Measurements from ENCODE around the gene NUDT3. TPM values are rescaled to one million over a fixed set of nuclear protein-coding genes. Genes with fewer than 3 reads are reported as not detected.
A peak's percentile ranks its signal among the peaks of the same experiment; 100 is the strongest.

NUDT3 gene
- total RNA-seq, 2 donors from 2014 or later = 36.6 to 53.6 TPM

- DNase-seq (no peak), ATAC-seq (no peak)
- intact Hi-C loops (cut with DNase I) = no loop called here
These were observed 40.0 kb downstream of the NUDT3 start for GRCh38 chr6:34352305-34352937.

DNA sequence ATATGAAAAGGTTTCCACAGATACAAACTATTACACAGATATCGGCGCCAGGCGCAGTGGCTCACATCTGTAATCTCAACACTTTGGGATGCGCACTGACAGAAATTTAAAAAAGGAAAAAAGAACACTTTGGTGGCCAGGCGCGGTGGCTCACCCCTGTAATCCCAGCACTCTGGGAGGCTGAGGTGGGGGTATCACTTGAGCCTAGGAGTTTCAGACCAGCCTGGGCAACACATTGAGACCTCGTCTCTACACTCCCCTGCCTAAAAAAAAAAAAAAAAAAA, 41.6 kb downstream of the NUDT3 start:
- ATAC-seq (peak in 1 of 2 donors; percentile 15), DNase-seq (peak; percentile 46)
- intact Hi-C loops (cut with DNase I) = no loop called here

GRCh38 chr6:34350137-34350933, 42.1 kb downstream of the NUDT3 start:
- DNase-seq = no peak
- peak; percentile 23 to 53 for ATAC-seq
- intact Hi-C loops (cut with DNase I) = no loop called here

- ATAC-seq (no peak), DNase-seq (no peak)
- intact Hi-C loops (cut with DNase I) = no loop called here
These were observed 43.3 kb downstream of the NUDT3 start for GRCh38 chr6:34349211-34349610.

GRCh38 chr6:34347303-34347702, 45.2 kb downstream of the NUDT3 start:
- ATAC-seq (no peak), DNase-seq (no peak)
- intact Hi-C loops (cut with DNase I) = no loop called here

DNA sequence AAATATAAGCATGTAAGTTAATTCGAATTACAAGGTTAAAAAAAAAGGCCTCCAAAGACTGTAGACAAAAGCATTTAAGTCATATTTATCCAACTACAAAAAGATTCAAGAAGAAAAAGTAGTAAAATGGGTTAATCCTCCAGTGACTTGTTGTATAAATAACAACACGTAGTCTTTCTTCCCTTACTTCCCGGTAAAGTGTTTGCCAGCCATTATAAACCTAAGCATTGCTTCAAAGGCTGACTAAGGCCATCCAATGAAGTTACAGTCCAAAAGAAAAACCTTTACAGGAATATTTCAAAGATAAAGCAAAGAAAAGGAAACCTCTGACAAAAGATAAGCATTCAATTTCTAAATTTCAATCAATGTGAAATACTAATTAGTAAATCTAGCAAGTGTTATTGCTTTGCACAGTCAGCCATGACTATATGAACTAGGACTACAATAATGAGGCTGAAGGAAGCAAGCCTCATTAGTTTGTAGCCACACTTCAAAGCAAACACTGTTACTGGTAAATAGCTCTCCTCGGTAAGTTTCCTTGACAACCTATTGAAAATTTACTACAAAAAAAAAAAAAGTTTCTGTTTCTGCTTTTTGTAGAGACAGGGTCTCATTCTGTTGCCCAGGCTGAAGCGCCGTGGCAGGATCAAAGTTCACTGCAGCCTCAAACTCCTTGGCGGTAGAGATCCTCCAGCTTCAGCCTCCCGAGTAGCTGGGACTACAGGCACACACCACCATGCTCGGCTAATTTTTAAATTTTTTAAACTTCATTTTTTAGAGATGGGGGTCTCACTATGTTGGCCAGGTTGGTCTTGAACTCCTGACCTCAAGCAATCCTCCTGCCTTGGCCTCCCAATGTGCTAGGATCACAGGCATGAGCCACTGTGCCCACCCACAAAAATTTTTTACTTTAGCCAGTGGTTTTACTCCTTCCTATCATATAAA, 46.0 kb downstream of the NUDT3 start:
- ATAC-seq = no peak
- intact Hi-C loops (cut with DNase I) = no loop called here

GRCh38 chr6:34343806-34344205, 48.7 kb downstream of the NUDT3 start:
- intact Hi-C loops (cut with DNase I) = loop anchor here in 1 of 2 donors (5.0 kb wide), 1 partner anchor 48 kb away; the partner anchor contains the start of gene NUDT3
- ATAC-seq (no peak), DNase-seq (no peak)

More for the DNA sequence above, 46.0 kb downstream of the NUDT3 start:
- no peak for DNase-seq

DNA sequence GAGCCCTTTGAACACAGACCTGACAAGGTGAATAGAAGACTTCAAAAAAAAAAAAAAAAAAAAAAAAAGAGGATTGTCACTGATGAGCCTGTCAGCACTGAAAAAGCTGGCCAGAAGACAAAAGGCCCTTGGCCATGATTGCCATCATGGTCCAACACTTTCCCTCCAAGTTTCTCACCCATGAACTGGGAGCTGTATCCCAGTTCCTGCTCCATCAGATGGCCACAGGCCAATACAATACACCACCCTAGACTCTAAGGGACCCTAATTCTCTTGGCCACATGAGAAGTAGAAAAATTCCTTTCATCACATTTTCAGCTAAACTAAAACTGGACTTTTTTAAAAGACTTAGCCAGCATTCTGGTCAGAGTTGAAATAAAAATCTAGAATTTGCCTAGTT, 50.2 kb downstream of the NUDT3 start:
- intact Hi-C loops (cut with DNase I) = loop anchor here in 1 of 2 donors (5.0 kb wide), 1 partner anchor 50 kb away; the partner anchor contains the start of gene NUDT3
- DNase-seq (no peak), ATAC-seq (peak in 1 of 2 donors; percentile 30)

DNA sequence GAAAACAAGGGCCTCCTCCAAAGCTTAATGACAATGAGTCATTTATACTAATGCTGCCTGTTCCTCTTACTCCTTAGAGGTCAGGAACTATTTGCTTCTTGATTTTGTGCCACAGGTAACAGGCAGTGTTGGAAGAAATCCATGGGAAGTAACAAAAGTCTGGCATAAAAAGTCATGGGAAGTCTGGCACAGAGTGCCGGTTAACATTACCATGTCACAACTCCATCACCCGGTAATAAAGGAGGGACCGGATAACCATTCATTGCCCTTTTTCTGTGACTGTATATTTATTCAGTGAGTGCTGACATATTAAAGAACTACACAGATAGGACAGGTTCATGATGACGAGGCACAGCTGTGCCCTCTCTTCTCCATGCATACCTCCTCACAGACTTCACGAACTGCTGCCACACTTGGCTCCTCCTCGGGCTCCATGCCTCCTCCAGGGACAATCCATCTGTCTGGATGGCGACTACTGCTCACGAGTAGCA, 50.9 kb downstream of the NUDT3 start:
- ATAC-seq = peak; percentile 48 to 76
- no peak for DNase-seq
- intact Hi-C loops (cut with DNase I) = loop anchor here in 1 of 2 donors (5.0 kb wide), 1 partner anchor 51 kb away; the partner anchor contains the start of gene NUDT3

DNA sequence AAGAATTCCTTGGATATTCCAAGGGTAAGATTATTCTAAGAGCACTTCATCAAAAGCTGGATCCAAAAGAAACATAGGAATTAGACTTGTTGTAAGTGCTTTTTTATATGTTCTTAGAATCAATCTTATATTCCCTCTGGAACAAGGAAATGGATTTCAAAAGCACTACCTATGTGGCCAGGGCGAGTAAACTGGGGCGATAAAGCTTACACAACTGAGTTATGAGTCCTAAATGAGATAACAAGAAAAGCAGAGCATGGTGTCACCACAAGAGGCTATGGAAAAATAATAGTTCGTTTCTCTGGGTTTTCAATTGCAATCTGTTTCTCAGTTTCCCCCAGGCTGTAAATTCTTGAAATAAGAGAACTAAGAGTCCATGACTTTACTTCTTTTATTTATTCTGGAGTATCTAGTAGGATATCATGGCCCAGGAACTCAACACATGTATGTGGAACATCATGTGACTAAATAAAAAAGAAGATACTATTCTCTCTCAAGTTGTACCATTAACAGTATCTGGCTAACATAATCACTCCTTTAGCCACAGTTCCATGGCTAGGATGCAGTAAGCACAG, 51.5 kb downstream of the NUDT3 start:
- intact Hi-C loops (cut with DNase I) = loop anchor here in 1 of 2 donors (5.0 kb wide), 1 partner anchor 51 kb away; the partner anchor contains the start of gene NUDT3
- ATAC-seq = no peak
- no peak for DNase-seq

DNA sequence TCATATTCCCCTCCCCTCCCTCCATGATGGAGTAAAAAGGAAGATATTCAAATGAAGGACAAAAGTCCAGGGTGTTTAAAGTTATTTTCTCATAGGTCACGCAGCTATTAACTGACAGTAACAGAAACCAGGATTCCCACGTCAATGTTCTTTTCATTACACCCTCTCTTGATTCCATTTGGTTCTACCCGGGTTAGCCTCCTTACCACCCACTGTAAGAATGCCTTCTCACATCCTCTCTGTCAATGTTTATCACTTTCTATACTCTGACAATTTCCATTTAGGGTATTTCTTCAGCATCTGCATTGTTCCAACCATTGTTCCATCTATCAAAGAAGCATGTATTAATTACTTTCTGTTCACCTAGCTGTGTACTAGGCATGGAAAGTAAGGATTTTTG, 52.1 kb downstream of the NUDT3 start:
- intact Hi-C loops (cut with DNase I) = loop anchor here in 1 of 2 donors (5.0 kb wide), 1 partner anchor 52 kb away; the partner anchor contains the start of gene NUDT3
- no peak for ATAC-seq
- DNase-seq = no peak

DNA sequence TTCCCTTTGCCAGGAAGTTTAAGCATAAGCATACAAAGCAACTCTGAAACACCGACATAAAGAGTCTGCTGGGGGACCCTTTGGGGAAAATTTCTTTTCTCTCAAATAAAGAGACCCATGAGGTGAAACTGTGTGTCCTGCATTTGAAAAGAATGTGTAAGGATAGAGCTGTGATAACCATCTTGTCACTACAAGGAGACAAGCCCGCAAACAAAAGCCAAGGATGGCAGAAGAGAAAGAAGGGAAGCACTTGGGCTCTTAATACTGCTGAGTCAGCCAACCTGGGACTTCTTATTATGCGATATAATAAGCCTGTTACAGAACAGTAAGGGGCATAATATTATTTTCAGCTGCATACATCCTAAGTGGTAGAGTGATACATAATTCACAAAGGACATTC, 52.5 kb downstream of the NUDT3 start:
- ATAC-seq = no peak
- no peak for DNase-seq
- intact Hi-C loops (cut with DNase I) = loop anchor here in 1 of 2 donors (5.0 kb wide), 1 partner anchor 52 kb away; the partner anchor contains the start of gene NUDT3

GRCh38 chr6:34339432-34339831, 53.0 kb downstream of the NUDT3 start:
- intact Hi-C loops (cut with DNase I) = no loop called here
- DNase-seq (no peak), ATAC-seq (no peak)

DNA sequence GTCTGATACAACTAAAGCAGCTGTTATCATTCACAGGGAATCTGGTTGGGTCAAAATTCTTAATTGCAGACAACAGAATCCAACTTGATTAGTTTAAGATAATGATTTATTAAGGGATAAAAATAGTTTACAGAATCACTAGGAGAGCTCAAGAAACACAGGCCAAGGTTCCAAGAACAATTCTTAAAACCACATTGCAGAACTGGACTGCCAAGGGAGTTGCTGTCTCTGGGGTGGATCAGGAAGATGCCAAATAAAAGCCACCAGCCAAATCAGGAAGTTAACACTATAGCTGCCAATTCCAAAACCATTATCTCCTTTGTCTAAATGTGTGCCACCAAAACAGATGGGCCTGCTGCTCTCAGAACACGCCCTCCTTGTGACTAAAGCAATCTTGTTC, 53.7 kb downstream of the NUDT3 start:
- DNase-seq (no peak), ATAC-seq (no peak)
- intact Hi-C loops (cut with DNase I) = no loop called here

DNA sequence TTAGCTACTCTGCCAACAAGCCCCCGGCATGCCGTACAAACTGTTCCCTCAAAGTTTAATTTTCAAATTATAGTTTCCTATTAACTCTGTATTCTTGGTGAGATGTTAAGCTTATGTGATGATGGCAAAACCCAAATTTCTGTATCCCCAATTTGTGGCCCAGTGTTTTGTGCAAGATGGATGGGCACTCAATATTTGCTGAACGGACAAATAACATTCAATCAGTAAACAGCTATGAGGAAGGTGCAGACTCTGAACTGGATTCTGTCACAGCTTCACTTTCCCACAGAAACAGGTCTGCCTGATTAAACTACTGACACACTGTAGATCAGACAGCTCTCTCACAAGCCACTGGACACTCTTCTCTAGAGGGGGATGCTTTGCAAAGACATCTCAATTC, 54.1 kb downstream of the NUDT3 start:
- intact Hi-C loops (cut with DNase I) = no loop called here
- ATAC-seq (no peak), DNase-seq (no peak)

DNA sequence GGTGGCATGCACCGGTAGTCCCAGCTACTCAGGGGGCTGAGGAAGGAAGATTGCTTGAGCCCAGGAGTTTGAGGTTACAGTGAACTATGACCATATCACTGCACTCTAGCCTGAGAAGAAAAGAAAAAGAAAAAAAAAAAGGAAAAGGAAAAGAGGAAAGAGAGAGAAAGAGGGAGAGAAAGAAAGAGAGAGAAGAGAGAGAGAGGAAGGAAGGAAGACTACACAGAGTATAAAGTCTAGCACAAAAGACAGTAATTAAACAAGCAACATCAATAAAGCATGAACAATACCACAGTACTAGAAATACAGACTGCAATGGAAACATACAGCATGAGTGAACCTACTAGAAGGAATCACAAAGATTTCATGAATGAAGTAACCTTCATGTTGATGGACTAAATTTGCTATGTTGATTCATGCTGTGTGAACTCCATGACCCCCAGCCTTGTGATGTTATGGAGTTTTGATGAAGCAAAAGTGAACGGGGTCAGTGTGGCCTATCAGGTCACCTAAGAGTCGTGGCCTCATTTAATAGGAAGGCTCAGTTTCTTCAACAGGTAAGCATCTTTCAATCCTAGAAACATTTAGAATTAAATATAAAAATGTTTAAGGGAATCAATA, 57.6 kb downstream of the NUDT3 start:
- intact Hi-C loops (cut with DNase I) = no loop called here
- DNase-seq (no peak), ATAC-seq (no peak)

DNA sequence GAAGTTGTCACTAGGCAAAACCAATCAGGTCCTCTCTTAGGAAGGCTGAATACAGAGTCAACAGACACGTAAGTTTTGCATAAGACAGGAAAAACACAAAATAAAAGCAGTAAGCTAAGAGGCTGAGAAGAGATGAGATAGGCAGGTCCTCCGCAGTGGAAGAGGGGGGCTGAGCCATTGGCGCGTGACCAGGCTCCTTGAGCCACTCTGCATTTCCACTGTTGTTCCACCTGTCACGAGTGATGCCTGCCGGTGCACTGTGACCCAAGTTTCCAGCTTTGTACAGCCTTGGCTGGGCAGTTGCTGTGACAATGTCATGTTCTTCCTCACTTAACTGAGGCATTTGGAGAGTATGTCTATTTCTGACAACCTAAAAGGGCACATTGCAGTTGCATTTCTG, 58.6 kb downstream of the NUDT3 start:
- intact Hi-C loops (cut with DNase I) = no loop called here
- ATAC-seq (peak; percentile 68 to 78), DNase-seq (peak; percentile 58)

Data from left cardiac atrium (tissue), 4 donors.